Lung microvascular endothelial cell (primary cell): Measurements from ENCODE around the gene SECTM1. TPM values are rescaled to one million over a fixed set of nuclear protein-coding genes. Genes with fewer than 3 reads are reported as not detected.
"Not testable (repeated sequence)": the region's sequence is repeated elsewhere in the genome, so short reads cannot be mapped to it uniquely, and the experiment has no call there.

Source experiments
- DNase-seq, 2 donors: peaks; one replicate each; pipeline versions ENCODE4 v3.0.0 to v3.0.0-alpha.2; 2010; ENCODE audit warnings: low read depth in 2 of 2
- total RNA-seq: library from RNA; depleted of rRNA; stranded (reverse); fragments of >200 nt; gene quantifications from 2 replicates; pipeline ENCODE4 v1.2.1, GENCODE V29; 2014

Gene SECTM1
- total RNA-seq, 1 donor from 2014 or later = 1.8 TPM

DNA sequence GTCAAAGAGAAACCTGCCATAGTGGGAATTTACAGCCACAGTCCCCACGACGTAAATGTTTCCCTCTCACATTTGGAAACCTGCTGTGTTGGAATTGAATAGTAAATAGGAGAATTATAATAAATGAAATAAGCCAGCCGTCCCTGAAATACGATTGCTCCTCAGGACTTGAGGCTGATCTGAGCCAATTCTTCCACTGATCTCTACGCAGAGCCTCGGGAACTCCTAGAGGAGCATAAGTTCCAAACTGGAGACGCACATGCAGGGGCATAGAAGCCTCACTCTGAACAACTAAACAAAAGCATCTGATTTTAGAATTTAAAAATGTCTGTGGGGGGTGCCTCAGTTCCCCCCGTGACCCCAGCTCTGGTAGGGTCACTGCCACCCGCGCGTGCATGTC is 15.3 kb upstream of the SECTM1 start:
- DNase-seq = no peak

DNA sequence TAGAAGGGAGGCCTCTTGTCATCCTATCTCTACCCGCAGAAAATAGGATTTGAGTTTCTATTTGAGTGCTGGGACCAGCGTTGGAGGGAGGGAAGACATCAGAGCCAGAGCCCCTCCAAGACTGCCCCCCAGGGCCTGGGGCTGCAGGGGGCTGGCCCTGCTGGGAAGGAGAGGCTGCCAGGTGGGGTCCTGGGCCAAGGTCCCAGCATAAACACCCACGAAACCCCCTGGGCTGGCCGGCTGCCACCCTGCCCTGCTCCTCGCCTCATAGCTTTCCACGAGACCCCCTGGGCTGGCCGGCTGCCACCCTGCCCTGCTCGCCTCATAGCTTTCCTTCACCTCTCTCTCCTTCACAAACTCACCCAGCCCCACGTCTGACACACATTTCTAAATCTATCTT is 14.9 kb upstream of the SECTM1 start:
- no peak for DNase-seq

DNA sequence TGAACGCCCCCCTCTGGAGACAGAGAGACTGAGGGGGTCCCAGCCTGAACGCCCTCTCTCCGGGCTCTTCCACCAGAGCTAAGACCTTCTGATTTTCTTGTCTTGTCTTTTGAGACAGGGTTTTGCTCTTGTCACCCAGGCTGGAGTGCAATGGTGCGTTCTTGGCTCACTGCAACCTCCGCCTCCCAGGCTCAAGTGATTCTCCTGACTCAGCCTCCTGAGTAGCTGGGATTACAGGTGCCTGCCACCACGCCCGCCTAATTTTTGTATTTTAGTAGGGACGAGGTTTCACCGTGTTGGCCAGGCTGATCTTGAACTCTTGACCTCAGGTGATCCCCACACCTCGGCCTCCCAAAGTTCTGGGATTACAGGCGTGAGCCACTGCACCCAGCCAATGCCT is 14.4 kb upstream of the SECTM1 start:
- DNase-seq = not testable (repeated sequence)

DNA sequence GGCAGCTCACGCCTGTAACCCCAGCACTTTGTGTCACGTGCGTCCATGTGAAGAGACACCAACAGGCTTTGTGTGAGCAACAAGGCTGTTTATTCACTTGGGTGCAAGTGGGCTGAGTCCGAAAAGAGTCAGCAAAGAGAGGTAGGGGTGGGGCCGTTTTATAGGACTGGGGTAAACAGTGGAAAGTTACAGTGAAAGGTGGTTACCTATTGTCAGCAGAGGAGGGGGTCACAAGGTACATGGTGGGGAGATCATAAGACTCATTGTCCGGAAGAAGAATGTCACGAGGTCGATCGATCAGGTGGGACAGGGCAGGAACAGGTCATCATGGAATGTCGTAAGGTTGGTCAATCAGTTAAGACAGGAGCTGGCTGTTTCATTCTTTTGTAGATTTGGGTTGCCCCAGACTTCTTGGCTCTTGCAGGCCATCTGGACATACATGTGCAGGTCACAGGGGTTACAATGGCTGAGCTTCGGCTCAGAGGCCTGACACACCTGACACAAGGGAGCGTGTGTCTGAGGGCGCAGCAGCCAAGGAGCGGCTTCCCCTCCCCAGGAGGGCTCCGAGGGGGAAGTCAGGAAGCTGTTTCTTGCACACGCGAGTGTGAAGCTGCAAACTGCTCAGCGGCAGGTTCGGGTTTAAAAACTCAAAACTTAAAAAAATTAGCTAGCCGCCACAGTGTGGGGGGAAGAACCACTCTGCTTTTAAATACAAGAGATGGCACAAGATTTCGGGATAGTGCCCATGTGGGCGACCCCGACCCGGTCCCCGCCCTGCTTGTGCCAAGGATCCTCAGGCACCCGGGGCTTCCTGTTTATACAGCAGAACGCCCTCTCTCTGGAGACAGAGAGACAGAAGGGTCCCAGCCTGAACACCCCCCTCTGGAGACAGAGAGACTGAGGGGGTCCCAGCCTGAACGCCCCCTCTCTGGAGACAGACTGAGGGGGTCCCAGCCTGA is 13.1 kb upstream of the SECTM1 start:
- DNase-seq = no peak

DNA sequence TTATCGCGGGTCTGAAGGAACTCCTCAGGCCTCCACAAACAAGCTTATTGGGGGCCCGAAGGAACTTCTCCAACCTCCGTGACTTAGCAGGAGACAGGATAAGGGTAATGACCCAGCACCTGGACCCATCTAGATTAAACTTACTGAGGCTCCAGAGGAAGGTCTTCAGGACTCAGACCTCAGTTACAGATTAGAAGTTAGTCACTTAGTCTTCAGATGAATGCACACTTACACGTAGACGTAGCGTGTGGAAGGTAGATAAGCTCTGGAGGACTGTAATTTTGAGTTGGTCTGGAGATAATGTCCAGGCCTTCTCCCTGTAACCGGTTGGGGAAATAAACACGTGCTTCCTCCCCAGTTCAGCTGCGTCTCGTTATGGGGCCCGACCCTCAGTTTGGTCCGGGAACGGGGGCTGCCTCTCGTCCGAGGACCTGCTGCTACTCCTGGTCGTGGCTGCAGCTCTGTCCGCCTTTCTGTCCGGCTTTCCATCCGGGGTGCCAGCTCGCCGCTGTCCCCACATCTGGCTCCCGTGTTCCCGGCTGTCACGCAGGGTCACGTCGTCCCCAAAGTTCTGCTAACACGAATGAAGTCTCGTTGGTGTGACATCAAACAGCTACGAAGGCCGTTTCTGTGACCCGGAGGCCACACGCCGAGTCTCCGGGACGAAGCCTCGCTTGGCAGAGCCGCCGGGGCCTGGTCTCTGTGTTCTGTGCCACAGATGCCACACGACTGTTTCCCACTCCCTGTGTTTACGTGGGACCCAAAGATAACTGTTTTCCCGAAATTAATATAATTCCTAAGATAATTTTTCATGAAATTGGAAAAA is 11.8 kb upstream of the SECTM1 start:
- DNase-seq = no peak

DNA sequence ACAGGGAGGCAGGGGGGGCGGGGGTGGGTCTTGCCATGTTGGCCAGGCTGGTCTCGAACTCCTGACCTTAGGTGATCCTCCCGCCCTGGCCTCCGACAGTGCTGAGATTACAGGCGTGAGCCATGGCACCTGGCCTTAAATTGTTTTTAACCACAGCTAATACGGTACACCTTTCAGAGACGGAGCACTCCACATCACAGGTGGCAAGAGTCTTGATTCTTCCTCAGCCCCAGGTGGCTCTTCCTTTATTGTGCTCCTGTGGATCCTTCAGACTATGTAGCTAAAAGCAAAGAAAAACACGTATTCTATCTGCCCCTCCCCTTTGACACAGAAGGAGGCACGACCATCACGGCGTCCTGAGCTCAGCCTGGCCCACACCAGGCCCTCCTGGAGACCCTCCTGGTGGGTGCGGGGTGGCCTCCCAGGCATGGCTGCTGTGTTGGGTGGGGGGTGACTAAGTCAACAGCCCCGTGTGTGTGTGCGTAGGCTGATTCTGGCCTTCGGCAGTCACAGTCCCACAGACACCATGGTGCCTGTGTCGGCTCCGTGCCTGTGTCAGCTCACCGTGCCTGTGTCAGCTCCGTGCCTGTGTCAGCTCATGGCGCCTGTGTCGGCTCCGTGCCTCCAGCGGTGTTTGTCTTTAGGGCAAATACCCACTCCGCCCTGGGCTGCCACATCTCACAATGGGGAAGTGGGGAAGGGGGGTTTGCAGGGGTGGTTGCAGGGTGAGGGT is 10.8 kb upstream of the SECTM1 start:
- DNase-seq = no peak

DNA sequence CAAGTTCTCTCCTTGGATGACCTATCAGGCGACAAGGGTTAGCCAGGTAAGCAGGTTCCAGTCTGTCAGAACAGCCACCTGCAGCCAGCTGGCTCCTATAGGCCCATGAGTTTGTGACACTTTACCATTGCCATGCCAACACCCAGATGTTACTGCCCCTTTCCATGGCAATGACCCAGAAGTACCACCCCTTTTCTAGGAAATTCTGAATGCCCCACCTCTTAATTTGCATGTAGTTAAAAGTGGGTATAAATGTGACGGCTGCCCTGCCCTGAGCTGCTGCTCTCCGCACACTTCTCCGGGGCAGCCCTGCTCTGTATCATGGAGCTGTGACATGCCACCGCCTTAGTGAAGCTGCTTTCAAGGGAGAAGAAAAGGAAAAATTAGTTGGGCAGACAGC is 10.0 kb upstream of the SECTM1 start:
- no peak for DNase-seq

DNA sequence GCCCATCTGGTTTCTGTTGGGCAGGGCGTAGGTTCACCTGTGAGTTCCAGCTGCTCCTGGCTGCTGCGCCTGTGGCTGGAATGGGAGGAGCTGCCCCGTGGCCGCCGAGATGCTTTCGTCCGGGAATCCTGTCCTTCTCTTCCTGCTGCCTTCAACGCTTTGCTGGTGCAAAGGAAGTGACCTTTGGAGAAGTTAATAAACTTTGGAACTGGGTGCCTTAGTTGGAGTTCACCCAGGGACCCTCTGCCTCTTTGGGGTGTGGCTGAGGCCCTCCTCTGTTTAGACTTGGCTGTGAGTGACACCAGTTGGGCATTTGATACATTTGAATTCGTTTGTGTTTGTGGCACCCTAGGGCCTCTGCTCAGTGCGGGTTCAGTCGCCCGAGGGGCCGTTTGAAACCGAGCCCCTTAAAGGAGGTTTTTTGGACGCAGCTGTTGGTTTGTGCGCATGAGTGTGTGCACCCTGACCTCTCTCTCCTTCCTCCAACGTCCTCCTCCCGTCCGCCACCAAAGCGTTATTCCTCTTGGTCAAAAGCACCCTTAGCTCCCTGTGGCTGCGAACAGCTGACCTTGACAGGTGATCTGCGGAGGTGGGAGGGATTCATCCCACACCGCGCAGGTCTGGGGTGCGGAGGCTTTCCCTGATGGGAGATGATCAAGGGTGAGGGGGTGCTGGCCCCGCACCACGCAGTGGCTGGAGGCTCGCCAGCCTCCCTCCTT is 9.0 kb upstream of the SECTM1 start:
- no peak for DNase-seq

DNA sequence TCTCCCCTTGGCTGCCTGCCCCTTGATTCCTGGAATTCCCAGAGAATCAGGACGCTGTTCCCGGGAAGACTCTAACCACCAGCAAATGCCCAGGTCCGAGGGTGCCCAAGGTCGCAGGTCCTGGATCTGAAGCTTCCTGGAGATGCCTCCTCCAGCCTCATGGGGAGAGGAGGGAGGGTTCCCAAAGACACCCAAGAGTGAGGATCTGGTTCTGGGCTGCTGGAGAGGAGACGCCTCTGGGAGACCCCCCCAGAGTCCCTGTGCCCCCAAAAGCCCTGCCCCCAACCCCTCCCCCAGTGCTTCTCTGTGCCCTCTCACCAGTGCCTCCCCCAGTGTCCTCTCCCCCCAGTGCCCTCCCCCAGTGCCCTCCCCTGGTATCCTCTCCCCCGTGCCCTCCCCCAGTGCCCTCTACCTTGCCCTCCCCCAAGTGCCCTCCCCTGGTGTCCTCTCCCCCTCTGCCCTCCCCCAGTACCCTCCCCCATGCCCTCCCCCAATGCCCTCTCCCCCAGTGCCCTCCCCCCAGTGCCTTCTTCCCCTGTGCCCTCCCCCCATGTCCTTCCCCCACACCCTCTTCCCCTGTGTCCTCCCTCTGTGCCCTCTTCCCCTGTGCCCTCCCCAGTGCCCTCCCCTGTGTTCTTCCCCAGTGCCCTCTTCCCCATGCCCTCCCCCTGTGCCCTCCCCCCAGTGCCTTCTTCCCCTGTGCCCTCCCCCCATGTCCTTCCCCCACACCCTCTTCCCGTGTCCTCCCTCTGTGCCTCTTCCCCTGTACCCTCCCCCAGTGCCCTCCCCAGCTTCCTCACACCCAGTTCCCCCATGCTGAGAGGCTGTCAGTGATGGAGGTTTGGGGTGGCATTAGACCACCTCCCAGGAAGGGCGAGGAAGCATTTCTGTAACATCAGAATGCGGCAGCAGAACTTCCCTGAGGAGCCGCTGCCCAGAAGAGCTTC is 6.3 kb upstream of the SECTM1 start:
- DNase-seq = no peak

DNA sequence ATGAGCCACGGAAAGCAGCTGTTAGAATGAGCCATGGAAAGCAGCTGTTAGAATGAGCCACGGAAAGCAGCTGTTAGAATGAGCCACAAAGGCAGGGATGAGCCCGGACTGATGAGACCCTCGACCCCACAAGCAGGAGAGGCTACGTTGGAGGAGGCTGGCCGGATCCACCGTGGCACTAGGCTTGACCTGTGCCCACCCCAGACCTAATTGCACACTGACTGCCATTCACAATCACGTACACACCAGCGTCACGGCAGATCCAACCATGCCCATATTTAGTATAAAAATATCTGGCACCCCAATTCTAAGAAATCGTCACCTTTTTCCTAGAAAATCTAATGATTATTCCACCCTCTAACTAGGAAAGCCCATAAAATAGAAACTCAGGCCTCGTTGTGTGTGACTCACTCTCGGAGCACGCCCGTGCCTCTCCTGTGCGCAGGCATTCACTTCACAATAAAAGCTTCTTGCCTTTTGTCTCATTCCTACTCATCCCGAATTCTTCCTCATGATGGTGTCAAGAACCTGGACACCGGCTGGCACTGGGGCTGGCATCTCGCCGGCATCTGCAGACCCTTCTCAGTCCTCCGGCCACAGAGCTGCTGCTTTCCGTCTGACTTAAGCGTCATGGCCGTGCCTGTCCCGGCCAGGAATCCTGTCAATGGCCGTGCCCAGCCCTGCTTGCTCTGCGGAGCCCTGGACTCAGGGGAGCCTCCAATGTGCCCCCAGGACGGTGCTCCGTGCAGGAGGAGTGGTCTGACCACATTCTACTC is 5.5 kb upstream of the SECTM1 start:
- peak; percentile 67 to 75 for DNase-seq

DNA sequence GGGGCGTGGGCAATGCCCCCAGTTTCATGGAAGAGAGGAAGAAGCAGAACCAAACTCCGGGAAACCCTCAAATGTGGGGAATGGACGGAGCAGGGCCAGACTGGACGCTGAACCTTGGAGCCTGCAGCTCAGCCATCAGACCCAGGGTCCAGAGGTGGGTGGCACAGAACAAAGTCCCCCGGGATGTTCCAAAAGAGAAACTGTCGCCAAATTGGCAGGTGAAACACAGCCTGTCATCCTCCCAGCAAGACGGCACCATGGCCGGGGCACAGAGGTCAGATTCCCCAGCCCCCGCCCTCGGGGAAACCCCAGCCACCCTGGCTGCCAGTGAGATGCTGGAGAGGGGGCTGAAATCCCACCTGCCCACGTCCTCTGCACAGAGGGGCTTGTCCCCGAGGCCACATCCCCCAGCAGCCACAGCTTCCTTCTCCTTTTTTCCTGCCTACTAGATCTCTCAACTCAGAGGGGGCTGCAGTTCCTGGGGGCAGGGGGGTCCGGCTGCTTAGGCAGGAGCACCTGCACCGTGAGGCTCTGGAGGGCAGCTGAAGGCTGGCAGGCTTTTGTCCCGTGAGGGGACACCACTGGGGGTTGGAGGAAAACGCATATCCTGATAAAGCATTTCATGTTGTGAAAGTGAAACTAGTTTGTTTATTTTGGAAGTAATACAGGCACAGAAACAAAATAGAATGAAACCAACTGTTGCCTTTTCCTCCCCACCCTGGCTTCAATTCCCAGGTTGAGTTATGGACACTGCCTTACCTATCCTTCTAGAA is 1.2 kb upstream of the SECTM1 start:
- peak; percentile 33 to 85 for DNase-seq

DNA sequence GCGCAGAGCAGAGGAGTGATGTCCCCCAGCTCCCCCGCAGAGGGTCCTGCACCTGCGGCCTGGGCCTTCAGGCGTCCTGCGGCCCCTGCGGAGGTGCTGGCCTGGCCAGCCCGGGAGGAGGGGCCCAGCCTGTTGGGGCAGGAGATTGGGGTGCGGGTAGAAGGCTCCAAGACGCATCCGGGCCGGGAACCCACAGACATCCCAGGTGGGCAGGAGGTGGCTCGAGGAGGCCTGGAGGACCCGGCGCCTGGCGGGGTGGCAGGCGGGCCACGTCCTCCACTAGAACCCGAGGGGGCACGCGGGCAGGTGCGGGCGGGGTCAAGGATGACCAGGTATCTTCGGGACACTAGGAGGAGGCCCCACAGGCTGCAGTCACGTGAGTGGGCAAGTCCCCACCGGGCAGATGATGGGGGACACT is 647 bp upstream of the SECTM1 start:
- no peak for DNase-seq

DNA sequence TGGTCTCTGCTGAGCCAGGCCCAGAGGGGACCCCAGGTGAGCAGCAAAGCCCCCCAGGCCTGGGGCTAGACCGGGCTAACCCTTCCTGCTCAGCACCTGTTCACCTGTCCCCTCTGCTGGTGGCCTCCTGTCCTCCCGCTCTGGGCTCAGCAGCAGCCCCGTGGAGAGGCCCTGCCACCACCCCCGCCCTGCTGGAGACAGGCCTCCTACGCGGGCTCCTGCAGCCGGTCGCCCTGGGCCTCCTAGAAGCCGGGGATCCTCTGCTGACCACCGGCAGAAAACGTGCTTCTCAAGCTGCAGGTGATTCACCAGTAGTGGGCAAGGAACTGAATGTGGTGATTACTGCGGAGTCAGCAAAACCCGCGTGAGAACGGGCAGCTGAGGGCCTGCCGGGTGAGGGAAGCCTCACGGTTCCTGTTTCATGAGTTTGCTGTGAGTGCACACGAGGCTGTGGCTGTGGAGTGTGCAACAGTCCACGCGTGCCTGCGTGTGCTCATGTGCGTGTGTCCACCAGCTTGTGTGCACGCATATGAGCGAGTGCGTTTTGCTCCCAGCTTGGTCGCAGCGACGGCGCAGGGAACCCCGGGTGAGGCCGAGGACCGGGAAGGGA is 792 bp downstream of the SECTM1 start:
- DNase-seq = peak; percentile 11 to 29

DNA sequence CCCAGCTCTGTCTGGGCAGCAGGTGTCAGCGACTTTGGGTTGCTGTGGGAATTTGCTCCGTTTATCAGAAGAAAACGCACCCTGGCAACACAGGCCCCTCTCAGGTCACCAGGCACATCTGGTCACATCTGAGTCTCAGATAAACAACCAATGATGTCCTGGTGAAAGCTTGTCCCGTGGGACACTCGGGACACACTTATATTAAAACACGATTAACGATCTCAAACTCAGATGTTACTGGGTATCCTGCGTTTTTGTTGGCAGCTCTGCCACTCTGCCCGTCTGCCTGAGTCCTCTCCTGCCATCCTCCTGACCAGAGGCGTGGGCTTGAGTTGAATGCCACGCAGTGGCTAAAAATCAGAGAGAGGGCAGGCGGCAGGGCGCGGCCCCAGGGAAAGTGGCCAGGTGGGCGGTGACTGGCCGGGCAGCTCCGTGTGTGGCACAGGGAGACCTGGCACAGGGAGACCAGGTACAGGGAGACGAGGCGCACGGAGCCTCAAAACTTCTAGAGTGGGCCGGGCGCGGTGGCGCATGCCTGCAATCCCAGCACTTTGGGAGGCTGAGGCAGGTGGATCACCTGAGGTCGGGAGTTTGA is 2.1 kb downstream of the SECTM1 start:
- no peak for DNase-seq

DNA sequence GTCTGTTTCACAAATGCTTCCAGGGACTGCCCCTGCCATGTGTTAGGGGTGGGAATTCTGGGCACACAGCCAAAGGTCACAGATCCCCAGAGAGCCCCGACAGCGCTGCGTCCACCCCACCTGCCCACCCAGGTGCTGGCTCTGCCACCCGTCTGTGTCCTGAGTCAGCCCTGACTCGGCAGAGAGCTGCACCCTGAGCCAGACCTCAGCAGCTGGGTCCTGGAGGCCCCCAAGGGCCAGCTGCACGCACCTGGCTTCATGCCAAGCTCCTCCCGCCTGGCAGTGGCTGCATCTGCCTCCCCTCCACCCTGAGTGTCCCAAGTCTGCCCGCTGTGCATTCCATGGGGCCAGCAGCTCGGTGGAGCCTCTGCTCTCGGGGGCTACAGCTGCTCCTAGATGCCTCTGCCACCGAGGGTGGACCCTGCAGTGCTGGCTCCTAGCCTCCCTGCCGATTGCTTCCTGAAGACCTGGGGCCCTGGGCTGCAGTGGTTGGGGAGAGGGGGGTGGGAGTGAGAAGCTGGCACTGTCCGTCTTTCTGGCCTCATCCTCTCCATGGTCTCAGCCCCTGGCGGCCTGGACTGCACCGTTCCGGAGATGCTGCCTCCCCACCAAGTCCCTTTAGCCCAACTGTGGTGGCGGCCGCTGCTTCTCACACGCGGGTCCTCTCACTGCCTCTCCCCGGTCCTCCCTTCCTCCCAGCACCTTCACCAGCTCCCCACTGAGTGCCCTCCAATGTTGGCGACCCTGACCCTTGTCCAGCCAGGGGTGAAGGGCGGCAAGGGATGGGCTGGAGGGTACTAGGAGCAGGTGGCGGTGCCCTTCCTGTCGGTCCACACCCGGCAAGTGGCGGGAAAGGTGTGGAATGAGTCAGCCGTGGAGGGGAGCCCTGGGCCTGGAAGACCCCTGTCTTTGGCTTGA is 3.0 kb downstream of the SECTM1 start:
- DNase-seq = peak; percentile 31 to 53

DNA sequence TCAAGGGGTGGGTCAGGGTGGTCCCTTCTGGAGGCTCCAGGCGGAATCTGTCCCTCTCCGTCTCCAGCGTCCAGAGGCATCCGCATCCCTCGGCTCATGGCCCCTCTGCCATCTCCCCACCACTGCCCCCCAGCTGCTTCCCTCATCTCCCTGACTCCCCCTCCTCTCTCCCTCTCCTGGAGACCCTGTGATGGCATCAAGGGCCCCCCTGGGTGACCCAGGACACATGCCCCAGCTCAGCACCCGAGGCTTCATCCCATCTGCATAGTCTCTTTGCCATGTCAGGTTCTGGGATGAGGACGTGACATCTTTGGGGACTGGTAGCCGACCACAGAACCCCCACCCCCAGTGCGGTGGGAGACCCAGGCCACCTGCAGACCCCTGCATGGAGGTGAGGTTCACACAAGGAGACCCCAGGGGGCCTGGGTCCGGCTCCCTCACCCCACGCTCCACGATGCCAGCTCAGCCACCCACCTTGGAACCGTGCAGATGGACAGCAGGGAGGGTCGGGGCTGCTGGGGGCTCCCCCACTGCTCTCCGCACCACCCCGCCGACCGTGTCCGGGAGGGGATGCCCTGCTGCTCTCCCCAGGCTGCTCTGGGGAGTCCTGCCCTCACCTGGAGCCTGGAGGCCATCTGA is 3.8 kb downstream of the SECTM1 start:
- no peak for DNase-seq
